OCI-LY7 (cell line): Measurements from ENCODE around the gene RAB11B. TPM values are rescaled to one million over a fixed set of nuclear protein-coding genes. Genes with fewer than 3 reads are reported as not detected.
"Not testable (repeated sequence)": the region's sequence is repeated elsewhere in the genome, so short reads cannot be mapped to it uniquely, and the experiment has no call there.

Experiments
- Bru-seq: library from RNA; stranded (reverse); fragments of 400-500 nt; gene quantifications from one replicate; lab custom pipeline; 2021; lab: Mats Ljungman, UMichigan
- BruChase-seq, 2 experiments: library from RNA; stranded (reverse); fragments of 400-500 nt; gene quantifications; one replicate each; lab custom pipeline; 2021; lab: Mats Ljungman, UMichigan
- BruUV-seq: library from RNA; stranded (reverse); fragments of 400-500 nt; replicated peaks from 2 replicates; lab custom pipeline; 2021; lab: Mats Ljungman, UMichigan
- CTCF ChIA-PET: fragments of 300-600 bp; sonication (Branson Sonifier 250); formaldehyde crosslinking; loops from one replicate; lab custom pipeline; 2022; ENCODE audit warnings: antibody characterized with exemption; ENCODE audit not compliant: unreplicated experiment; lab: Charles Lee
- POLR2A ChIA-PET: fragments of 300-600 bp; sonication (Branson Sonifier 250); formaldehyde crosslinking; loops from one replicate; lab custom pipeline; 2022; ENCODE audit warnings: antibody characterized with exemption; lab: Charles Lee
- DNase-seq: peaks from one replicate; pipeline ENCODE4 v3.0.0-alpha.2; 2015; ENCODE audit warnings: low spot score
- H2AFZ ChIP-seq: fragments of 200-600 bp; sonication (generic), shearing (Covaris generic); 2 replicates; pipeline ENCODE4 v1.6.1; 2014; ENCODE audit warnings: mild to moderate bottlenecking, antibody characterized with exemption, low read length, moderate library complexity
- H3K27ac ChIP-seq: fragments of 200-600 bp; sonication (generic); 2 replicates; pipeline ENCODE4 v1.5.1; 2014; ENCODE audit warnings: mixed run types, low read depth, mild to moderate bottlenecking, moderate library complexity, low read length, inconsistent platforms; ENCODE audit not compliant: poor library complexity, severe bottlenecking
- H3K36me3 ChIP-seq: fragments of 200-600 bp; sonication (generic); 2 replicates; pipeline ENCODE4 v1.6.1; 2014; ENCODE audit warnings: mild to moderate bottlenecking, antibody characterized with exemption, low read length, moderate library complexity, mixed read lengths; ENCODE audit not compliant: insufficient read depth
- H3K4me1 ChIP-seq: fragments of 200-600 bp; sonication (generic); 2 replicates; pipeline ENCODE4 v1.5.1; 2014; ENCODE audit warnings: mild to moderate bottlenecking, low read length; ENCODE audit not compliant: insufficient read depth, poor library complexity, severe bottlenecking
- H3K4me2 ChIP-seq: fragments of 200-600 bp; sonication (generic); 2 replicates; pipeline ENCODE4 v1.6.1; 2014; ENCODE audit warnings: mild to moderate bottlenecking, low read length
- H3K4me3 ChIP-seq: fragments of 200-600 bp; sonication (generic); 2 replicates; pipeline ENCODE4 v1.5.1; 2014; ENCODE audit warnings: mild to moderate bottlenecking, low read depth, low read length; ENCODE audit not compliant: poor library complexity, severe bottlenecking
- H3K79me2 ChIP-seq: fragments of 200-600 bp; sonication (generic); 2 replicates; pipeline ENCODE4 v1.6.1; 2016; ENCODE audit warnings: low read depth, mild to moderate bottlenecking, low read length, moderate library complexity, mixed read lengths; ENCODE audit not compliant: insufficient read depth
- H3K9me2 ChIP-seq: fragments of 200-600 bp; sonication (generic); 2 replicates; pipeline ENCODE4 v1.6.1; 2016; ENCODE audit warnings: mild to moderate bottlenecking, low read length, mixed read lengths; ENCODE audit not compliant: insufficient read depth
- H3K9me3 ChIP-seq: fragments of 200-600 bp; sonication (generic); 2 replicates; pipeline ENCODE4 v1.6.1; 2014; ENCODE audit warnings: mild to moderate bottlenecking, mixed run types, low read length, mixed read lengths
- H4K20me1 ChIP-seq: fragments of 200-600 bp; sonication (generic); 2 replicates; pipeline ENCODE4 v1.6.1; 2014; ENCODE audit warnings: mild to moderate bottlenecking, antibody characterized with exemption, low read length, moderate library complexity, mixed read lengths; ENCODE audit not compliant: insufficient read depth
- CTCF ChIP-seq: fragments of 200-600 bp; sonication (generic); conservative IDR thresholded peaks from 2 replicates; pipeline ENCODE4 v1.5.1; 2014; ENCODE audit warnings: mild to moderate bottlenecking, antibody characterized with exemption, low read length, moderate library complexity, mixed read lengths
- EZH2phosphoT487 ChIP-seq: fragments of 200-600 bp; sonication (generic); IDR thresholded peaks from 2 replicates; pipeline ENCODE4 v1.6.1; 2018; ENCODE audit warnings: low read depth, borderline replicate concordance, mild to moderate bottlenecking, mixed run types, antibody characterized with exemption, low read length, moderate library complexity, mixed read lengths
- intact Hi-C: fragments of 100-400 bp; cut with micrococcal nuclease; formaldehyde crosslinking; loops from one replicate; pipeline ENCODE4 v1.10.0; 2022; ENCODE audit not compliant: unreplicated experiment
- long read RNA-seq: library from polyadenylated mRNA; stranded (forward); transcript quantifications from one replicate; pipeline ENCODE4 v2.0.0, GENCODE V29; 2022
- total RNA-seq, 2 experiments: library from RNA; depleted of rRNA in 1 of 2; stranded (reverse); fragments of >200 nt in 1 of 2; shearing (Covaris generic) in 1 of 2; gene quantifications; 2 replicates each; pipeline ENCODE4 v1.2.3, GENCODE V29; 2014 to 2022

Gene RAB11B
- total RNA-seq (2014; rRNA removed; shearing (Covaris generic)), result 24.5 and 28.1 TPM in 2 replicates
- 84.9 and 96.8 TPM in 2 replicates for total RNA-seq (2022)
- Bru-seq, nascent RNA, result percentile 58 among the genes with signal in this experiment
- percentile 75 among the genes with signal in this experiment for BruChase-seq, experiment 1, labeled RNA remaining after a 6-hour chase
- percentile 63 among the genes with signal in this experiment for BruChase-seq, experiment 2, labeled RNA remaining after a 2-hour chase
- long read RNA-seq, transcript RAB11B-201 (5 exons, 1,751 nt), result major isoform, 162 of 226 reads
- long read RNA-seq, transcript RAB11B-202 (4 exons, 894 nt), result minor isoform, 49 of 226 reads
- long read RNA-seq, partial matches to known transcripts, result 2 of 226 reads
- long read RNA-seq, other reads (novel, unspliced or antisense), result 13 of 226 reads

- BruUV-seq, result no TSS peak
- intact Hi-C loops, result no loop called here
- H2AFZ ChIP-seq, result peak within 1 kb of the TSS; percentile 79
Observed at GRCh38 chr19:8389891-8390616, at the start of gene RAB11B. Gene RAB11B, plus strand, starts transcription at chr19:8390360. Its CDS starts 57 bp downstream, at chr19:8390417.

GRCh38 chr19:8341504-8341903 is 48.7 kb upstream of the RAB11B start:
- H3K9me2 ChIP-seq, H2AFZ ChIP-seq, H3K27ac ChIP-seq, H3K4me2 ChIP-seq, H3K79me2 ChIP-seq, intact Hi-C loops, H3K9me3 ChIP-seq, H4K20me1 ChIP-seq, H3K36me3 ChIP-seq, H3K4me3 ChIP-seq, H3K4me1 ChIP-seq, CTCF ChIA-PET, DNase-seq, BruUV-seq: not testable (repeated sequence)
- POLR2A ChIA-PET, result interaction anchor here (1.1 kb wide), 1 partner anchor 49 kb away, joined by 5 read pairs; the partner anchor contains the start of gene RAB11B

More at GRCh38 chr19:8389891-8390616, at the start of gene RAB11B:
- POLR2A ChIA-PET, result interaction anchor here (0.6 to 1.6 kb wide), 4 partner anchors 11 to 92 kb away, joined by 4 to 6 read pairs (median 4); partner anchors contain the start of gene MARCHF2
- CTCF ChIA-PET, result no interaction called here
- Histone ChIP-seq H3K27ac (peak within 1 kb of the TSS; percentile 87), H3K36me3 (no peaks in the 10 kb centered on the region; the same call in 1 of the 2 replicates), H3K4me3 (peak within 1 kb of the TSS; percentile 93), H3K9me2 (no peaks in the 10 kb centered on the region), H3K9me3 (peaks cover 11% of the 10 kb centered on the region; the same call in 1 of the 2 replicates), H4K20me1 (0 out of 2 replicates have a peak, but pooled peaks cover 6% of the 10 kb centered on the region), H3K4me2 (peak within 1 kb of the TSS; percentile 84), H3K4me1 (peaks cover 14% of the 10 kb centered on the region), H3K79me2 (peaks cover 12% of the 10 kb centered on the region; the same call in 1 of the 2 replicates)
- DNase-seq, result peak; percentile 100
- TF ChIP-seq CTCF (no peak), EZH2phosphoT487 (no peak)

GRCh38 chr19:8342316-8342683 is 47.9 kb upstream of the RAB11B start:
- ChIA-PET POLR2A (no interaction called here), CTCF (no interaction called here)
- DNase-seq, result no peak
- BruUV-seq, result no TSS peak
- intact Hi-C loops, result no loop called here
- no peak overlapping the region for H3K4me2 ChIP-seq
- H3K27ac ChIP-seq, result no peak overlapping the region
- H3K4me3 ChIP-seq, result no peak overlapping the region
- no peaks in the 10 kb centered on the region for H3K36me3 ChIP-seq
- no peaks in the 10 kb centered on the region for H3K79me2 ChIP-seq
- no peaks in the 10 kb centered on the region for H3K9me3 ChIP-seq
- H3K4me1 ChIP-seq, result peaks cover 5% of the 10 kb centered on the region
- no peaks in the 10 kb centered on the region for H3K9me2 ChIP-seq
- H2AFZ ChIP-seq, result no peak overlapping the region
- no peaks in the 10 kb centered on the region for H4K20me1 ChIP-seq
- no peak for TF ChIP-seq CTCF
- no peak for TF ChIP-seq EZH2phosphoT487
